NCI-H2107 treated with DMSO at 0.1 percent for 48 hours (cell line): ENCODE measurements around the gene OR8A1.

Experiments used
- DNase-seq: peaks from one replicate; lab custom pipeline; 2025; ENCODE audit not compliant: unreplicated experiment; lab: John Stamatoyannopoulos, UW

OR8A1 gene

DNA sequence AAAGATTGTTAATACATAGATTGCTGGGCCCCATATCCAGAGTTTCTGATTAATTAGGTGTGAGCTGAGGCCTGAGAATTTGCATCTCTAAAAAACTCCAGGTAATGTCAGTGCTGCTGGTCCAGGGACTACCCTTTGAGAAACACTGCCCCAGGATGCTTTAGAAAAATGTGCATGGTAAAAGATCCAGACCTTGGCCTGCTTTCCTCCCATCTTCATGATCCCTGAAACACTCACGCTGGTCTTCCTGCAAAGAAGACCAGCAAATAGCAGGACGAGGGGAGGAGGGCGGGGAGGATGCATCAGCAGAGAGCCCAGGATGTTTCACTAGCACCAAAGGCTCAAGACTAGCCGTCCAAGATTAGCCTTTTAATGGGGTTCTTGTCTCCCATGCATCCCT, at the start of gene OR8A1:
Gene OR8A1, plus strand, starts transcription at position 301 of the 400 bp plus-strand sequence. CDS start 123 bp downstream, outside the sequence.
- DNase-seq = no peak

DNA sequence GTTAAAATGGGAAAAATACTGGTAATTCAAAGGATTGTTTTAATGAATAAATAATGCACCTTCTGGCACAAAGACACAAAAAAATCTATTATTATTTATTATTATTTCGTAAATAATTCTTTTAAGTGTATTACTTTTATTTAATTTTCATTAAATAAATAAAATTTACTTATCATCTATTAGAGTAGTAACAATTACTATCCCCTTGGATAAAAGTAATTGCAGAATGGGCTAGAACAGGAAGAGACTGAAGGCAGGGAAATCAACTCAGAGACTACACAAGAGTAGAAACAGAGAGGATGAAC, 49.3 kb upstream of the OR8A1 start:
- DNase-seq = no peak

- no peak for DNase-seq
These were observed 36.2 kb upstream of the OR8A1 start for GRCh38 chr11:124533626-124534025.

DNA sequence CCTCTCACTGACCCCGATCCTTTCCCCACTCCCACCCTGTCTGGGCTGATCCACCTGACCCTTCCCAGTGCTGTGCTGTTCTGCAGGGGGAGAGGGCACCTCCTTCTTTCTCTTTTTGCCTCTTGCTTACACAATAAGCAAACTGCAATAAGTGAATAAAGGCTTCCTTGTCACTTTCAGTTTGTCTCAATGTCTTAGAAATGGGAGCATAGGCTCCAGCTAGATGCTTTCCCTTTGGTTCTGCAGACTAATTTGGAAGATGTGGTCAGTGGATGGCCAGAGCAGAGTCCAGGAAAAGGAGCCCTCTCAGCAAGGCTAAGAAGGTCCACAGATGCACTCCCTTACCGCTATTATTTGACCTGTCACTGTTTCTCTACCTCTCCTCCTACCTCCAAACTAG, 35.7 kb upstream of the OR8A1 start:
- DNase-seq = no peak

GRCh38 chr11:124535552-124536232, 34.1 kb upstream of the OR8A1 start:
- no peak for DNase-seq

DNA sequence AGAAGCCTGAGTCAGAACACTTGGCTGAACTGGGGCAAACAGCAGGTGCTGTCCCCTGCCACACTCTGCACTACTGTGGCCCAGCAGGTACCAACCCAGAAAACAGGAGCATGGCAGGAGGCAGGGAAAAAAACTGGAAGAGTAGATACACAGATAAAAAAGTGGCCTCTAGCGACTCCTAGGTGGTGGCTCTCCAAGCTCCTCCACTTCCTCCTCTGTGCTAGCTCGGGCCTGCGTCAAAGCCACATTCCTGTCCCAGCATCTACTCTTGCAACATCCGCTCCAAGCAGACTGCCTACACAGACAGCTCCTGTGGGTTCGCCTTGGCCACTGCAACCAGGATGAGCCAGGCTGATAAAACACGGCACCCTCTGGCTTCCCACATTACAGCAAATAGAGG, 33.3 kb upstream of the OR8A1 start:
- DNase-seq = no peak

DNA sequence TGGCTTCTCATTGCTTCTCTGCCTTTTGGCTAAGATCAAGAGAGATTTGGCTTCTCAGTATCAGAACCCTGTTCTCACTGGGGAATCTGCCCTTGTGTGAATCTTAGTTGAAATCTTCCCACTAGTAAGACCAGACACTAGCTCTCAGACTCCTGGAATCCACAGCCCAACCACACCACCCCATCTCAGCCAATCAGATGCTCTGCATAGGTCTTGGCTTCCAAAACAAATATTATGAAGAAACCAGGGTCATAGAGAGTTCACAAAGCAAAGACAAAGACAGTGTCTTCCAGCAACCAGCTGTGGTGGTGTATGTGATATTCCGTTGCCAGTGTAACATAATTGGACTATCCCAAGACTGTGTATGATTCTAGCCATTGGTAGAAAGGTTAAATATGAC, 31.8 kb upstream of the OR8A1 start:
- no peak for DNase-seq

GRCh38 chr11:124541204-124541603, 28.6 kb upstream of the OR8A1 start:
- no peak for DNase-seq

DNA sequence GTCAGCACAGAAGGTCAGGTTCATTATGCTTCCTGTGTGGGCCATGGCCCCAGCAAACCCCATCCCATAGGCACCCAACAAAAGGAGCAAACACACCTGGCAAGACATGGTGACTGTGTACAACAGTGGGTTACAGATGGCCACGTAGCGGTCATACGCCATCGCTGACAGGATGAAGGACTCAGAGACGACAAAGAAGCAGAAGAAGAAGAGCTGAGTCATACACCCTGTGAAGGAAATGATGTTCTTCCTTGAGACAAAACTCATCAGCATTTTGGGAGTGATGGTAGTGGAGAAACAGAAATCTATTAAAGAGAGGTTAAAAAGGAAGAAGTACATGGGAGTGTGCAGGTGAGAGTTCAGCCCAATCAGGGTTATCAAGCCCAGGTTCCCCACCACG, 26.7 kb upstream of the OR8A1 start:
- no peak for DNase-seq

GRCh38 chr11:124543554-124543953, 26.2 kb upstream of the OR8A1 start, which contains the start of gene OR8B12:
OR8B12 (minus strand) TSS chr11:124543654; CDS start chr11:124543654, 0 bp downstream.
- DNase-seq = no peak

GRCh38 chr11:124551189-124551588, 18.6 kb upstream of the OR8A1 start:
- no peak for DNase-seq

DNA sequence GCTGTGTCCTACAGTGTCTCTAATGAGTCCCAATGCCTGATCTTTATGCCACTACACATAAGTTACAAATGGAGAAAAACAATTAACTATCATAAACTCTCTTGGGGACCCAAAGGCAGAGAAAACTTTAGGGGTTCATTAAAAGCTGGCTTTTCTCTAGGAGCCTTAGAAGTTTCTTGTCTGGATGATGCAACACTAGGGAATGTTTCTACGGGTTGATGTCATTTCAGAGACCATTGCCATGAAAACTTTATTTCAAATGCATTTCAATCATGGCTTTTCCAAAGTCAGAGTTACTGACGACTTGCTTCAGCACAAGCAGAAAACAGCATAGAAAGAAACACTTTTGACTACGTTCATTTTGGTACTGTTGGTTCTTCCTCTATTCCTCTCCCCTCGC, 17.8 kb upstream of the OR8A1 start:
- no peak for DNase-seq

DNA sequence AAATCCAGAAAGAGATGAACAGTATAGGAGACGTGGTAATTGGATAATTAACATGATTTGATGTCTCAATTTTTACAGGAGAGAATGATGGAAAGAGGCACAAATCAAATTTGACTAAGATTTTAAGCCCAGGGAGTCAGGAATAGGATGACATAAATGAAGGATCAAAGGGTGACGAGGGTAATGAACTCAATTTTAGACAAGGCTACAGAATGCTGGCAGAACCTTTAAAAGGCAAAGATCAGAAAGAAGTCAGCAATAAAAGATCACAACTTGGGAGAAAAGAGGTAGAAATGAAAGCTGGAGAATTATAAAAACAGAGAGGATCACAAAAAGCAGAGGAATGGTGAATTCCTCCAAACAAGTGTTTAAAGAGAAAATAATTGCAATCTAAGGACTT, 13.0 kb upstream of the OR8A1 start:
- DNase-seq = no peak

GRCh38 chr11:124570160-124570559, 363 bp downstream of the OR8A1 start:
- no peak for DNase-seq

DNA sequence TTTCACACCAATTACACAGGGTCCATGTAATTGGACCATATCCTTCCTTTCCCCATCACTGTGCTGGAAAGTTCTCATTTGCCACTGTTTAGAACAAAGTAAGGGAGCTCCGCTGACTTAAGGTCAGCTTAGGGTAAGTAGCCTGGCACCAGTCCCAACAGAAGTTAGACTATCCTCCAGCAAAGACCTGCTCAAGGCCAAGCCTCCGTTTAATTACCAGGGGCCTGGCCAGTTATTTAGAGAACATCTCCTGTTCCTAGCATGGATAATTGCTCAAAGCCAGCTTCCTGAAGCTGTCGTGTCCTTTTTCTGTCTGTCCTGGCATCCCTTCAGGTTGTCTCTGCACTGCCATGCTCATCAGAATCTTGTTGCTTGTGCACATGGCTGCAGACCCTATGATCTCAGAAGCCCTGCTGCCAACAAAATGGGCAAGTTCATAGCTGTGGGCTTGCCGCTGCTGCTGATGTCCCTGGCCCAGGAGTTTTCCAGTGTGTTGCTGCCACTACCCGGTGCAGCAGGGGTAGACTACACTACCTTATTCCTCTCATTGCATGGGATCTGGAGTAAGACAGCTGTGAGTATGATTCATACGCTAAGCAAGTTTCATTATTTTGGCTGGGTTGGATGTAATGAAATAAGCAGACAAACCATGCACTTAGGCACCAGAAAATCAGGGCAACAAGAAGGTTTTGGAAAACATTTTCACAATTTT, 8.1 kb downstream of the OR8A1 start:
- DNase-seq = no peak

DNA sequence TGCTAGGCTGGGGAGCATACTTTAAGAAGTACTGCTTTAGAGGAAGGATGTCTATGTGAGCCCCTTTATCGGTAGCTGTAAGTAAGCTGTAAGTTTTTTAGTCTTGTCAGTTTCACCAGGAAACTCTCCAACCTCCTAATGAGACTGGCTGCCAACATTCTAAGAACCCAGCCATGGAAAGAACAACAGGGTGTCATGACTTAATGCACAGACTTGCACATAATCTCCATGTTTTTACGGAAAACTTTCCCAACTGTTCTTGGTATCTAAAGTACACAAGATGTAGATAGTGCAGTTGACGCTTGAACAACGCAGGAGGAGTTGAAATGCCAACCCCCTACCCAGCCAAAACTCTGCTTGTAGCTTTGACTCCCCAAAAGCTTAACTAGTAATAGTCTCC, 9.0 kb downstream of the OR8A1 start:
- DNase-seq = no peak

DNA sequence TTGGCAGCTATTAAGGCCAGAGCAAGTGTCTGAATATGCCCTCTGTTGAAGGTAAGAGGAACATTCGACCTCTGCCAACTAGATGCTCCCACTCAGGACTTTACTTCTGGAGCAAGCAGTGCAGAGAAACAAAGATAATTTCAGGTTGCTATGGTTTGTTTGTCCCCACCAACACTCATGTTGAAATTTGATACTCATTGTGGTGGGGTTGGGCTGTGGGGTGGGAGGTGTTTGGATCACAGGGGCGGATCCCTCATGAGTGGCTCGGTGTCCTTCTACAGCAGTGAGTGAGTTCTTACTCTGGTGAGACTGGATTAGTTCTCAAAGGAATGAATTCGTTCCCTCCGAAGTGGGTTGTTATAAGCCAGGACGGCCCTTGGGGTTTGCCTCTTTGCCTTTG, 12.0 kb downstream of the OR8A1 start:
- no peak for DNase-seq

DNA sequence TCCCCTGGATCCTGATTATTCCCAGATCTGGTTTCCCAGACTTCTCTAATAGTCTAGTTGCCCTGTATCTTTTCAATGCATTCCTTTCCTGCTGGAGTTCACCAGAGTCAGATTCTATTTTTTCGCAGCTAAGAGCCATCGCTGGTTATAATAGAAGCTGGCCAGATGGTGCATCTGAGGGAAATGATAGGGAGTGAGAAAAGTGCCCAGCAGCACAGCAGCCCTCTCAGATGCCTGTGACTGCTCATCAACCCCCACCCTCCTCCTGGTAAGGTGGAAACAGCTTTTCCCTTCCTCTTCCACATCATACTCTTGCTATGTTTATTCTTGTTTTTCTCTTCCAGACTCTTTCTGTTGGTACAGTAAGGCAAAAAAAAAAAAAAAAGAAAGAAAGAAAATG, 12.8 kb downstream of the OR8A1 start:
- DNase-seq = no peak

DNA sequence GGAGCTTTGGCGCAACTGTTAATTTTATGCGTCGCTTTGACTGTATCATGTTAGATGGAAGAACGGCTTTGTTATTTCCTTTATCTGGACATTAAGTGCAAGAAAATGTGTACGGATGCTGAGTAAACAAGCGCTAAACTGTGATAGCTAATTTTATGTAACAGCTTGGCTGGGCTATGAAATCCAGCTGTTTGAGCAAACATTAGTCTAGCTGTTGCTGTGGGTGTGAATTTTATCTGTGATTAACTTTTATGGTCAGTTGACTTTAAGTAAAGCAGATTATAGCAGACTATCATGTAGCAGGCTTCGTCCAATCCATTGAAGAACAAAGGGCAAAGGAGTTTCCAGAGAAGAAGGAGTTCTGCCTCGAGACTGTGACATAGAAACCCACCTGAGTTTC, 14.0 kb downstream of the OR8A1 start:
- no peak for DNase-seq

GRCh38 chr11:124584681-124585372, 15.0 kb downstream of the OR8A1 start:
- DNase-seq = no peak

DNA sequence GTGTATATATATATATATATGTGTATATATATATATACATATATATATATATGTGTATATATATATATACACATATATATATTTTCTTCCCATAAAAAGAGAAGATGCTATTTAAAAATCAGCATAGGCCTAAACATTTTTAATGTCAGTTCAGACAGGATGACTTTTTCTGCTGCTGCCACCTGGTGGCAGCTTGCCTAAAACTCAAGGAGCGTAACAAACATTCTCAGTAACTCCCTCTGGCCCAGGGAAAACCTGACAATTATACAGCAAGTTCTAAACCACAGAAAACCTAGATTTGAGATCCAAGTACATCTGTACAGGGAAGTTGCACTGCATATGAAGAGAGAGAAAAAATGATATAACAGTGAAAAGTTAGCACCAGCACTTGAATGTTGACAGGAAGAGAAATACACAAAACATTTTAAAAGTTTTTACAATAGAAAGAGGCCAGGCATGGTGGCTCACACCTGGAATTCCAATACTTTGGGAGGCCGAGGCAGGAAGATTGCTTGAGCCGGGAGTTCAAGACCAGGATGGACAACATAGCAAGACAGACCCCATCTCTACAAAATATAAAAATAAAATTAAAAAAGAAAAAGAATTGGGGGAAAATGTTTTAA, 16.6 kb downstream of the OR8A1 start:
- peak; percentile 0 for DNase-seq

DNA sequence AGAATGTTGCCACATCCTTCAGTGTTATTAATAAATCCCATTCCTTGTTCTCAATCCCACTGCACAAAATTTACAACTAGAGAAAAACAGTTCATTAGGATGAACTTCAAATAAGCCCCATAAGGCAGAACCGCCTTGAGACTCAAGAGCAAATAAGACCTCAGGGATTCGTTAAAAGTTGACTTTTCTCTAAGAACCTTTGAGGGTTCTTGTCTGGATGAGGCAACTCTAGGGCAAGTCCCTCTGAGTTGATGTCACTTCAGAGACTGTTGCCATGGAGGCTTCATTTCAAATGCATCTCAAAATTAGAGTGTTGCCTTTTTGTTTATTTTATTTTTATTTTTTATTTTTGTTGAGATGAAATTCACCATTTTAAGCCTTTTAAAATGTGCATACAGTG, 21.6 kb downstream of the OR8A1 start:
- DNase-seq = no peak
